GM12874 (cell line): ENCODE measurements around the gene C1orf35.

Source experiments
- TF ChIP-seq, protein P1 (sequence below): IDR thresholded peaks from 2 replicates; pipeline ENCODE4 v1.5.1; 2011; ENCODE audit warnings: low read depth, mild to moderate bottlenecking, control low read depth, low read length, moderate library complexity; ENCODE audit not compliant: insufficient read depth

C1orf35 gene

DNA sequence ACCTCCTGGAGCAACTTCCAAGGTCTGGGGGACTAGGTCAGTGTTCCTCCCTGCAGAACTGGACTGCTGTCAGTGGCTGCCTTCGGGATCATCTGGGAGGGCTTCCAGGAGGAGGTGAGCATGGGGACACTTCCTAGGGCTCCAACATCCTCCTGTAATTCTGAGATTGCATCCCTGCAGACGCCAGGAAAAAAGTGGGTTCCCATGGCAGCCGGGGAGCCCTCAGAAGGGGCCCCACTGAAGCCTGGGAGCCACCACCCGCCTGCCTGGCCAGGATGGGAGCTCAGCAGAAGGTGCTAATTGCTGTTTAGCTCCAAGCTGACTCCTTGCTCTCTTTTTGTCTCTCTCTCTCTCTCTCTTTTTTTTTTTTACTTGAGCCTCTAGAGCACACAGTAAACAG is 36.7 kb downstream of the C1orf35 start:
- TF ChIP-seq, protein P1, sequence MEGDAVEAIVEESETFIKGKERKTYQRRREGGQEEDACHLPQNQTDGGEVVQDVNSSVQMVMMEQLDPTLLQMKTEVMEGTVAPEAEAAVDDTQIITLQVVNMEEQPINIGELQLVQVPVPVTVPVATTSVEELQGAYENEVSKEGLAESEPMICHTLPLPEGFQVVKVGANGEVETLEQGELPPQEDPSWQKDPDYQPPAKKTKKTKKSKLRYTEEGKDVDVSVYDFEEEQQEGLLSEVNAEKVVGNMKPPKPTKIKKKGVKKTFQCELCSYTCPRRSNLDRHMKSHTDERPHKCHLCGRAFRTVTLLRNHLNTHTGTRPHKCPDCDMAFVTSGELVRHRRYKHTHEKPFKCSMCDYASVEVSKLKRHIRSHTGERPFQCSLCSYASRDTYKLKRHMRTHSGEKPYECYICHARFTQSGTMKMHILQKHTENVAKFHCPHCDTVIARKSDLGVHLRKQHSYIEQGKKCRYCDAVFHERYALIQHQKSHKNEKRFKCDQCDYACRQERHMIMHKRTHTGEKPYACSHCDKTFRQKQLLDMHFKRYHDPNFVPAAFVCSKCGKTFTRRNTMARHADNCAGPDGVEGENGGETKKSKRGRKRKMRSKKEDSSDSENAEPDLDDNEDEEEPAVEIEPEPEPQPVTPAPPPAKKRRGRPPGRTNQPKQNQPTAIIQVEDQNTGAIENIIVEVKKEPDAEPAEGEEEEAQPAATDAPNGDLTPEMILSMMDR, result no peak

DNA sequence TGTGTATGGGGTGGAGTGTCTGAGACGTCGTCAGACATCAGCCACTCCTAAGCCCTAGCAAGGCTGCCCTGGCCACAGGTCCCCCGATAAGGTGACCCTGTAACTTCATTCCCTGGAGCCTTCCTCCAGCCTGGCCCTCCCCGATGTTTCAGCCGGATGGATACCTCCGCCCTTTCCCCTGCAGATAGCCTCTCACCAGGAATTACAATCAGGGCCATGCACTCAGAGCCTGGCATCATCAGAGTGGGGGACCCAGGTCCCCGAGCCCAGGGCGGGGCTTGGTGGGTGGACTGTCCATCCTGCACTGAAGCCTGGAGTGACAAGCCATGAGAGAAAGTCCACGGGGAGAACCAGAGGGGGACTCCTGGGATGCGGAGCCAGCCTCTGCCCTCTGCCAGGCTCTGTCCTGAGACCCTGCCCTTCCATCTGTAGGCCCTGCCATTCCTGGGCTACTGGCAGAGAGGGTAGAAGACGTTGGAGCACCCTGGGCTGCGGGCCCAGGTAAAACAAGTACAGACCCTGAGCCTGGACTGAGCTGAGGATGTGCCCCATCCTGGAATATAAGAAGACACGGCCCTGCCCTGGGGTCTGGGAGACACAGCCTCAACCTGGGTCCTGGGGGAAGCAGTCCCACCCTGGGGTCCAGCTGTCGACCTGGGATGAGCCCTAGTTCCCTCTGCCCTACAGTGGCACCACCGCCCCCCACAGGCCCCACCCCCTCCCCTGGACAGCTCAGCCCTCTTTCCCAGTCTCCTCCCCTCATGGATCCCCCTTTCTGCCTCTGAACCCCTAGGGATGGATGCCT is 37.4 kb downstream of the C1orf35 start:
- TF ChIP-seq, protein P1, result no peak

DNA sequence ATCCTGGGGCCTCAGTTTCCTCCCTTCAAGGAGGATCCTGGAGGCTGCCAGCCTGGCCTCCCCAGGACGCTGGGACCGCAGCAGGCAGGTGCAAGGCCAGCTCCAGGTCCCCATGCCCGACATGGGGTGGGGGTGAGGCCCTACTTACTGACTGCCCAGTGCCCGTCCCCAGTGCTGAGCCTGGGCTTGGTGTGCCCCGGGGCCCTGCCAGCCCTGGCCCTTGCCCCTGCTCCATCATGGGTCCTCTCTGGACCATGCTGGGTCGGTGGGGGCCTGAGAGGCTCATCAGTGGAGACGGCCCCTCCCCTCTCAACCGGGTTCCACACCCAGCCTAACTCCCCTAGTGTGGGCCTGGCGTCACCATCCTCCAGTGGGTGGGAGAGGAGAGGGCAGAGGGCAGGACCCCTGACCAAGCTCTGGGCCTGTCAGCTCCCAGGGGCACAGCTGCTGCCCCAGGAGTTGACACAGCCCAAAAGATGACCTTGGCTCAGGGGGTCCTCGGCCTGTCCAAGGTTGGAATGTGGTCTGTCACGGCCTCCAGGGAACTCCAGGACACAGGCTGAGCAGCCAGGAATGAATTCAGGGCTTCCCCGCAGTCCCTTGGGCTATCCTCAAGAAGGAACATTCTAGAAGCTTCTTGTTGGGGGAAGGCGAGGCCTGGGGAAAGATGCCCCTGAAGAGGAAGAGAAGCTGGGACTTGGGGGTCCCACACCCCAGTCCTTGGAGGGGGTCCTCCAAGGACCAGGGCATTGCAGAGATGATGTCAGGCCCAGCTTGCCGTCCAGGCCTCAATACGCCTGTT is 38.2 kb downstream of the C1orf35 start:
- TF ChIP-seq, protein P1, result no peak

DNA sequence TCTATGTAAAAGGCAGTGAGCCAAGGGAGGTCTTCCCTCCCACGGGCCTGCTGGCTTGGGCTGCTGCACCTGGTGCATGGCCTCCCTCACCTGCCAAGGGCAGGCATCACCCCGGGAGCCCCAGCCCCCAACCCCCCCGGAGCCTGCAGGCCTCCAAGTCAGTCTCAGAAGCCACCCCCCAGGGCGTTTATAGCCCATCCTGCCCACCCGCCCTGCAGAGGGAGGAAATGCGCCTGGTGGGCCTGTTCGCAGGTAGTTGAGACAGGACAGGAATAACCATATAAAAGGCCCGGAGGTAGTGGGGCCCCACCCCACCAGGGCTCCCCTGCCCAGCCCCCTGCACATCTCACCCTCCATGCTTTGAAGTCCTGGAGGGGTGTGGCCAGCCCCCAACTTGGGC is 38.8 kb downstream of the C1orf35 start:
- TF ChIP-seq, protein P1, result no peak

DNA sequence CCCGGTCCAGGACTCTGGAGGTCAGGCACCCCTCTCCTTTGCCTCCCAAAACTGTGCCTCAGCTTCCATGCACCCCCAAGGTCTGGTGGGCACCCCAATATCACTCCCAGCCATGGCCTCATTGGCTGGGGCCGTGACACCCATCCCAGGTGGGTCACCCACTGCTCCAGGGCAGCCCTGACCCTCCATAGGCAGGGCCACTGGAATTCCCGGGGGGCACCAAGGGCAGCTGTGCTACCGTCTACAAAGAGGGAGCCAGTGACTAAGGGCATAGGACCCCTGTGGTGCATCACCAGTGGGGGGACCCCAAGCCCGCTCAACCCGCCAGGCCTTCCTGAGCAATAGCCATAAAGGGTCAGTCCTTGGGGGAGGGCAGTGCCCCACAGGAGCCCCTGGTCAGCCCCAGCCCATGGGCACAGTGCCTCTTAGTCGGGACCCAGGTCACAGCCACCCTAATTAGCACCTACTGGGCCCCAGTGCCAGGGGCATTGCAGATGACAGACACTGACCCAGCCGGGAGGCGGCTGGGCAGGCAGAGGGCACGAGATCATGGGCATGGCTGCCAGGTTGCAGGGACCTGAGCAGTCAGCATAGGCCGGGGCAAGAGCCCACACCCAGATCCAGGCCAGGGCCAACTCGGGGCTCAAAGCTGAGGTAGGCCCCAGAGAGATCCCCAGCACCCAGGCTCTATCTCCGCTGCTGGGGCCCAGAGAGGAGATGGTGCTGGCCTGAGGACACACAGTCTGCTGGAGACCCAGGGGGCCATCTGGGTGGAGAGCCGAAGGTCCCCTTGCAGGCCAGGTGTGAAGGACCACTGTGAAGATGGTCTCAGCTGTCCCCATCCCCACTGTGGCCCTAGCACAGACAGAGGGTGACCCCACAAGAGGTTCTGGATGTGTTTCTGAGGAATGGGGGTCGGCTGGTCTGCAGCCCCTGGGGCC is 39.6 kb downstream of the C1orf35 start:
- TF ChIP-seq, protein P1, result no peak

DNA sequence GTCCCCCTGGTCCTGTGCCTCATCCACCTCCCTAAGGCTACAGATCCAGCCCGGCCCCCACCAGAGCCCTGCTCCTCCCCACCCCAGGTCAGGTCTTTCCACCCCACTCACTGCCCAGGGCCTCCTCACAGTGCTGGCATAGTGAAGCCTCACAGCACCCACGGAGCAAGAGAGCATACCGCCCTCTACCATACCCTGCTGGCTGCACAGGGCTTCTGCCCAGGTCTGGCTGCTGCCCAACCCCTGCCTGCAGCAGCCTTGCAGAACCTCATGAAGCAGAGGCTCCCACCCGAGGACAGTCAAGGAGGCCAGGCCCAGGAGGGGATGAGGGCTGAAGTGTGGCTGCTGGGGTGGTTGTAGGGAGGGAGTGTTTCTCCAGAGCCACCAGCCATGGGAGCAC is 40.3 kb downstream of the C1orf35 start:
- TF ChIP-seq, protein P1, result no peak
